Activated CD8-positive, alpha-beta memory T cell treated with anti-CD3 and anti-CD28 coated beads, Interleukin-2, amount 50 U/mL, for 1 hour (primary cell): ENCODE data around the gene MEIOC.
"Not testable (repeated sequence)": the region's sequence is repeated elsewhere in the genome, so short reads cannot be mapped to it uniquely, and the experiment has no call there.

Experiments used
- DNase-seq: peaks from one replicate; pipeline ENCODE4 v3.0.0-alpha.2; 2020; ENCODE audit errors: extremely low read depth

The MEIOC gene

GRCh38 chr17:44655983-44656710 is at the start of gene MEIOC:
Gene MEIOC (plus strand): TSS chr17:44656468. CDS start chr17:44656614, 146 bp downstream.
- no peak for DNase-seq

GRCh38 chr17:44606658-44607057 is 49.6 kb upstream of the MEIOC start:
- DNase-seq: no peak

- no peak for DNase-seq
These were observed 48.2 kb upstream of the MEIOC start for GRCh38 chr17:44607836-44608690.

- DNase-seq: no peak
These were observed 47.4 kb upstream of the MEIOC start for GRCh38 chr17:44608727-44609435.

- DNase-seq: no peak
These were observed 45.9 kb upstream of the MEIOC start for GRCh38 chr17:44610331-44610730.

GRCh38 chr17:44610871-44611270 is 45.4 kb upstream of the MEIOC start:
- no peak for DNase-seq

- no peak for DNase-seq
These were observed 41.4 kb upstream of the MEIOC start for GRCh38 chr17:44614862-44615261.

GRCh38 chr17:44618652-44619051 is 37.6 kb upstream of the MEIOC start:
- DNase-seq: not testable (repeated sequence)

GRCh38 chr17:44623070-44623725 is 33.1 kb upstream of the MEIOC start:
- DNase-seq: no peak

- DNase-seq: no peak
These were observed 28.6 kb upstream of the MEIOC start for GRCh38 chr17:44627513-44628242.

- DNase-seq: no peak
These were observed 27.8 kb upstream of the MEIOC start for GRCh38 chr17:44628243-44629188.

GRCh38 chr17:44629314-44629713 is 27.0 kb upstream of the MEIOC start:
- DNase-seq: no peak

- no peak for DNase-seq
These were observed 25.6 kb upstream of the MEIOC start for GRCh38 chr17:44630703-44631102.

GRCh38 chr17:44633998-44634397 is 22.3 kb upstream of the MEIOC start:
- no peak for DNase-seq

- not testable (repeated sequence) for DNase-seq
These were observed 21.9 kb upstream of the MEIOC start for GRCh38 chr17:44634401-44634800.

- DNase-seq: no peak
These were observed 19.7 kb upstream of the MEIOC start for GRCh38 chr17:44636562-44636961.

GRCh38 chr17:44637066-44637465 is 19.2 kb upstream of the MEIOC start:
- no peak for DNase-seq

GRCh38 chr17:44642834-44643233 is 13.4 kb upstream of the MEIOC start:
- DNase-seq: no peak

- no peak for DNase-seq
These were observed 10.9 kb upstream of the MEIOC start for GRCh38 chr17:44645341-44645740.

GRCh38 chr17:44646280-44646679 is 10.0 kb upstream of the MEIOC start:
- no peak for DNase-seq
